Psoas muscle (tissue), 8 donors: ENCODE measurements around the gene UTP25. TPM values are rescaled to one million over a fixed set of nuclear protein-coding genes. Genes with fewer than 3 reads are reported as not detected.

Source experiments
- ATAC-seq, 4 donors: fragments of 200-7000 bp; cut with Tn5 transposase; one replicate each; pipeline ENCODE4 v1.9.1; 2020; ENCODE audit warnings: moderate library complexity in 3 of 4, mild to moderate bottlenecking in 2 of 4
- DNase-seq, 2 donors: peaks; one replicate each; pipeline ENCODE4 v3.0.0-alpha.2; 2020
- H3K27ac ChIP-seq: fragments of 200-600 bp; one replicate; pipeline ENCODE4 v1.8.0; 2022
- H3K27me3 ChIP-seq, 3 donors: fragments of 200-600 bp in 1 of 3; one replicate each; pipeline versions ENCODE4 v1.6.1 to v1.8.0; 2013 to 2022; ENCODE audit warnings: low read length in 2 of 3, mild to moderate bottlenecking in 2 of 3, moderate library complexity in 1 of 3; ENCODE audit not compliant: insufficient read depth in 3 of 3
- H3K36me3 ChIP-seq, 2 donors: fragments of 200-600 bp in 1 of 2; one replicate each; pipeline versions ENCODE4 v1.6.1 to v1.8.0; 2013 to 2022; ENCODE audit warnings: low read depth in 1 of 2, mild to moderate bottlenecking in 1 of 2, moderate library complexity in 1 of 2; ENCODE audit not compliant: insufficient read depth in 1 of 2
- H3K4me1 ChIP-seq: fragments of 200-600 bp; one replicate; pipeline ENCODE4 v1.8.0; 2022
- H3K4me3 ChIP-seq: fragments of 200-600 bp; one replicate; pipeline ENCODE4 v1.8.0; 2022; ENCODE audit warnings: mild to moderate bottlenecking
- H3K9me3 ChIP-seq: fragments of 200-600 bp; one replicate; pipeline ENCODE4 v1.8.0; 2022
- CTCF ChIP-seq: fragments of 200-600 bp; IDR thresholded peaks from one replicate; pipeline ENCODE4 v1.8.0; 2022; ENCODE audit warnings: antibody characterized with exemption
- WGBS, 3 donors: extraction: QIAGEN DNeasy Blood & Tissue Kit; methylation state at CpG; one replicate each; pipeline versions ENCODE4 v1.1.6 to v1.1.7; 2013; 5-methylcytosine and 5-hydroxymethylcytosine counted together
- intact Hi-C, 2 donors: fragments of 100-400 bp; cut with DNase I; formaldehyde crosslinking; loops; one replicate each; pipeline versions ENCODE4 v1.11.0 to v1.14.2; 2022
- polyA plus RNA-seq, 3 donors: library from polyadenylated mRNA; stranded (reverse); fragments of 200-250 nt; gene quantifications; one replicate each; pipeline ENCODE4 v1.2.3, GENCODE V29; 2013
- total RNA-seq, 4 donors: library from RNA; stranded (reverse); fragmentation: NEBNext Ultra II Directional in 2 of 4; extraction: Animal tissue kit (Norgen Biotek cat#: 25700) in 2 of 4; gene quantifications; one replicate each; pipeline versions ENCODE4 v1.2.1 to v1.2.4, GENCODE V29; 2021 to 2023
- donor health status: healthy with polysubstance abuse.
- donor health status: DM: no; HTN: no; CAD: no; lungs with moderate emphysema.
- donor health status: Bipolar disorder and iron deficiency.
- donor health status: healthy.
- donor health status: DM: yes; HTN: yes; CAD: no.
- donor health status: DM: no; HTN: no; CAD: no.
- donor health status: DM: no; HTN: no; CAD: no.
- donor health status: DM: yes; HTN: yes; CAD: no.

Gene UTP25
- total and polyA plus RNA-seq, 7 donors, result 1.9 to 5.4 (median 3.9) TPM

- intact Hi-C loops, result no loop called here
- Histone ChIP-seq H3K27me3 (peaks cover 0 to 31% (median 2%) of the 10 kb centered on the region in 3 donors), H3K36me3 (no peaks in the 10 kb centered on the region), H3K27ac (no peak overlapping the region), H3K9me3 (no peaks in the 10 kb centered on the region), H3K4me3 (no peak overlapping the region), H3K4me1 (no peaks in the 10 kb centered on the region)
- WGBS, 3 donors, result 56 to 73% (median 62%) methylated on average over 3 of the region's 3 CpGs
- no peak for TF ChIP-seq CTCF
- ATAC-seq (no peak), DNase-seq (no peak)
Observed at GRCh38 chr1:209816923-209817322, 10.8 kb upstream of the UTP25 start.

GRCh38 chr1:209817691-209818090, 10.1 kb upstream of the UTP25 start:
- Histone ChIP-seq H3K27ac (no peak overlapping the region), H3K4me1 (no peaks in the 10 kb centered on the region), H3K27me3 (peaks cover 0 to 35% (median 2%) of the 10 kb centered on the region in 3 donors), H3K4me3 (no peak overlapping the region), H3K36me3 (no peaks in the 10 kb centered on the region), H3K9me3 (no peaks in the 10 kb centered on the region)
- TF ChIP-seq CTCF, result no peak
- DNase-seq (no peak), ATAC-seq (no peak)
- WGBS, 3 donors, result 75 to 85% (median 78%) methylated on average over 1 of the region's 1 CpG
- intact Hi-C loops, result no loop called here

- Histone ChIP-seq H3K4me1 (no peaks in the 10 kb centered on the region), H3K9me3 (no peaks in the 10 kb centered on the region), H3K27ac (no peak overlapping the region), H3K27me3 (peaks cover 0 to 35% (median 2%) of the 10 kb centered on the region in 3 donors), H3K36me3 (no peaks in the 10 kb centered on the region), H3K4me3 (no peak overlapping the region)
- DNase-seq, result no peak
- no peak for TF ChIP-seq CTCF
- no peak for ATAC-seq
- WGBS, 3 donors, result 24 to 56% (median 38%) methylated on average over 1 of the region's 1 CpG
- intact Hi-C loops, result no loop called here
Observed at GRCh38 chr1:209819058-209819457, 8.7 kb upstream of the UTP25 start.

GRCh38 chr1:209820986-209821385, 6.8 kb upstream of the UTP25 start:
- Histone ChIP-seq H3K4me3 (no peak overlapping the region), H3K27me3 (peaks cover 0 to 39% (median 2%) of the 10 kb centered on the region in 3 donors), H3K36me3 (no peaks in the 10 kb centered on the region), H3K4me1 (no peaks in the 10 kb centered on the region), H3K27ac (no peak overlapping the region), H3K9me3 (no peaks in the 10 kb centered on the region)
- ATAC-seq (no peak), DNase-seq (no peak)
- no peak for TF ChIP-seq CTCF
- intact Hi-C loops, result no loop called here
- WGBS, 3 donors, result 43 to 52% (median 45%) methylated on average over 4 of the region's 4 CpGs

- Histone ChIP-seq H3K36me3 (no peaks in the 10 kb centered on the region), H3K4me3 (no peak overlapping the region), H3K9me3 (no peaks in the 10 kb centered on the region), H3K4me1 (no peaks in the 10 kb centered on the region), H3K27ac (no peak overlapping the region), H3K27me3 (peaks cover 0 to 39% (median 2%) of the 10 kb centered on the region in 3 donors)
- WGBS, 3 donors, result 61 to 63% (median 61%) methylated on average over 7 of the region's 7 CpGs
- no peak for TF ChIP-seq CTCF
- ATAC-seq, result no peak
- intact Hi-C loops, result no loop called here
- DNase-seq, result no peak
Observed at GRCh38 chr1:209822706-209823105, 5.1 kb upstream of the UTP25 start.
